Duodenal mucosa (tissue), 2 donors: ENCODE data around the gene DROSHA.

ENCODE experiments used
- H3K27ac ChIP-seq: one replicate; pipeline ENCODE4 v1.7.0; 2013; ENCODE audit warnings: low read depth, low read length
- H3K27me3 ChIP-seq, 2 donors: one replicate each; pipeline ENCODE4 v1.7.0; 2013; ENCODE audit warnings: low read length in 2 of 2, control low read depth in 1 of 2; ENCODE audit not compliant: insufficient read depth in 2 of 2, control insufficient read depth in 1 of 2
- H3K36me3 ChIP-seq, 2 donors: one replicate each; pipeline ENCODE4 v1.7.0; 2013; ENCODE audit warnings: low read length in 2 of 2, control low read depth in 1 of 2; ENCODE audit not compliant: insufficient read depth in 2 of 2, control insufficient read depth in 1 of 2
- H3K4me1 ChIP-seq, 2 donors: one replicate each; pipeline ENCODE4 v1.7.0; 2013; ENCODE audit warnings: low read length in 2 of 2, control low read depth in 1 of 2; ENCODE audit not compliant: insufficient read depth in 2 of 2, control insufficient read depth in 1 of 2
- H3K4me3 ChIP-seq, 2 donors: one replicate each; pipeline ENCODE4 v1.7.0; 2013; ENCODE audit warnings: low read length in 2 of 2, low read depth in 1 of 2
- H3K9ac ChIP-seq, 2 donors: one replicate each; pipeline ENCODE4 v1.7.0; 2013; ENCODE audit warnings: low read length in 2 of 2, low read depth in 1 of 2
- H3K9me3 ChIP-seq, 2 donors: one replicate each; pipeline ENCODE4 v1.7.0; 2013; ENCODE audit warnings: low read length in 2 of 2, control low read depth in 1 of 2; ENCODE audit not compliant: control insufficient read depth in 1 of 2

The DROSHA gene

GRCh38 chr5:31471916-31472315 is 60.0 kb downstream of the DROSHA start:
- Histone ChIP-seq H3K9me3 (no peaks in the 10 kb centered on the region), H3K27me3 (no peaks in the 10 kb centered on the region), H3K9ac (no peak overlapping the region), H3K36me3 (peaks cover 8 to 16% of the 10 kb centered on the region in 2 donors), H3K4me1 (no peaks in the 10 kb centered on the region), H3K4me3 (no peak overlapping the region), H3K27ac (no peak overlapping the region)

DNA sequence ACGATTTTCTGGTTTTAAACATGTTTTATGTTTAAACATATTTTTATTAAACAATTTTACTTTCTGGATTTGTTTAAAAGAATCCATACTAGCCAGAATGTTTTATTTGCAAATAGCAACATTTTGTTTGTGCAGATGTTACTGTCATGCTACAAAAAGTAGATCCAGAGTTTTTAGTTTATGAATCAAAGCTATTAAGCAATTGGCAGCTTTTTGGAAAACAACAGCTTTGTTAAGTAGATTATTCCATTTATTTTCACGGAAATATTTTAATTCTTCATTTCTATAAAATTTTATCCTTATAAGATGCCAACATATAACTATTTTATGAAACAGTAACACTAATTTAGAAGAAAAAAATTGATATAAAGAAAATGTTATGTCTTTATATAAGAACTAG is 60.9 kb downstream of the DROSHA start:
- peaks cover 12 to 24% of the 10 kb centered on the region in 2 donors for H3K36me3 ChIP-seq
- H3K27me3 ChIP-seq = no peaks in the 10 kb centered on the region
- no peak overlapping the region for H3K4me3 ChIP-seq
- no peak overlapping the region for H3K27ac ChIP-seq
- H3K4me1 ChIP-seq = no peaks in the 10 kb centered on the region
- no peaks in the 10 kb centered on the region for H3K9me3 ChIP-seq
- no peak overlapping the region for H3K9ac ChIP-seq

- Histone ChIP-seq H3K9me3 (no peaks in the 10 kb centered on the region), H3K9ac (no peak overlapping the region), H3K36me3 (peaks cover 16 to 29% of the 10 kb centered on the region in 2 donors), H3K4me1 (no peaks in the 10 kb centered on the region), H3K27ac (no peak overlapping the region), H3K27me3 (no peaks in the 10 kb centered on the region), H3K4me3 (no peak overlapping the region)
These were observed 61.3 kb downstream of the DROSHA start for GRCh38 chr5:31470608-31471007.

DNA sequence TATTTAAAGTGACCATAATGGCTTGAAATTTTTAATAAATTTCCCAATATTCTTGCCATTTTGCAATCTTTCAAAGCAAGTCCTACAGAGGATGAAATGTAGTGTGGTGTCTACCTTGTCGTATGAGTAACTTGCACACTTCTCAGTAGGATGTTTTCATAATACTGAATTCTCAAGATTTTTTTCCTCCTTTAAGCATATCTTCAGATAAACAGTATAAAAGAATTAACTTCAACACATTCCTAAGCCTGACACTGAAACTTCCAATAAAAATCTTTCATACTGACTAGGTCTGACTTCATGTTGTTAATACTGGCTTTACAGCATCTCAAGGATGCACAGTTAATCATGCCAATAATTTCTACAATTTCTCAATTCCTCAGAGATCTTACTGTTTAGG is 62.0 kb downstream of the DROSHA start:
- no peaks in the 10 kb centered on the region for H3K4me1 ChIP-seq
- no peak overlapping the region for H3K4me3 ChIP-seq
- H3K9ac ChIP-seq = no peak overlapping the region
- H3K9me3 ChIP-seq = no peaks in the 10 kb centered on the region
- H3K27me3 ChIP-seq = no peaks in the 10 kb centered on the region
- no peak overlapping the region for H3K27ac ChIP-seq
- H3K36me3 ChIP-seq = peaks cover 14 to 29% of the 10 kb centered on the region in 2 donors

DNA sequence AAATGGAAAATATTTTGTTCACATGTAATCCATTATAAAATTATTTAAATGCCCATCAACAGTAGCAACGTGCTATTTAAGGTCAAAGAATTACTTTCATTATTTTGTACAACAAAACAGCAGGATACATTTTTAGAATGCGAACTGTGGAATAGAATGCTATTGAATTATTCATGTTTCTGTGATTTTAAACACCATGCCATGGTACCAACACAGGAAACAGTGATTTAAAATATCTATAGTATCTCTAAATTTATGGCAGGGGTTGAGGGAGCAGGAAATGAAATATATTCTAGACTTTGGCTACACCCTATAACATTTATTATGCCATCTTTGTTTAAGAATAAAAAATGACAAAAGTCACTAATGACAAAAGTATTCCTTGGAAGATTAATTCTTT is 62.4 kb downstream of the DROSHA start:
- Histone ChIP-seq H3K9me3 (no peaks in the 10 kb centered on the region), H3K27me3 (no peaks in the 10 kb centered on the region), H3K4me1 (no peaks in the 10 kb centered on the region), H3K27ac (no peak overlapping the region), H3K36me3 (peaks cover 14 to 28% of the 10 kb centered on the region in 2 donors), H3K9ac (no peak overlapping the region), H3K4me3 (no peak overlapping the region)

- no peak overlapping the region for H3K4me3 ChIP-seq
- H3K36me3 ChIP-seq = peaks cover 33 to 49% of the 10 kb centered on the region in 2 donors
- no peak overlapping the region for H3K27ac ChIP-seq
- H3K4me1 ChIP-seq = no peaks in the 10 kb centered on the region
- H3K27me3 ChIP-seq = no peaks in the 10 kb centered on the region
- H3K9me3 ChIP-seq = no peaks in the 10 kb centered on the region
- no peak overlapping the region for H3K9ac ChIP-seq
These were observed 66.6 kb downstream of the DROSHA start for GRCh38 chr5:31465291-31465690.

- H3K27me3 ChIP-seq = no peaks in the 10 kb centered on the region
- H3K4me1 ChIP-seq = no peaks in the 10 kb centered on the region
- H3K27ac ChIP-seq = no peak overlapping the region
- H3K4me3 ChIP-seq = no peak overlapping the region
- peaks cover 37 to 56% of the 10 kb centered on the region in 2 donors for H3K36me3 ChIP-seq
- no peaks in the 10 kb centered on the region for H3K9me3 ChIP-seq
- H3K9ac ChIP-seq = no peak overlapping the region
These were observed 67.8 kb downstream of the DROSHA start for GRCh38 chr5:31464081-31464480.

DNA sequence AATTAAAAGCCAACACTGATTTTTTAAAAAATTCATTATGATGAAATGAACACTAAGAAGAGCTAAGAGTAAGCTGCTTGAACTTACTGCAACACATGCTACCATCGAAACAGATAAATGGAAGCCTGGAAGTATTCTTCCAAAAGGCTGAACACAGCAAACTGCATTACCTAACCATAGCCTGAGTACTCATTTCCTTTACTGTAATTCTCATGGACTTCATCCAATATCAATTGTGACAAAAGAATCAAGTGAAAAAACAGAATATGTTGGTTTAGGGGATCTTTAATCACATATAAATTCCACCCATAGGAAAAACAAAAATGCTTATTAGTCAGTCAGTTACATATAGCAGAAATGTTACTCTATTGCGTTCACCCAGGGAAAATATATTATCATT is 68.5 kb downstream of the DROSHA start:
- Histone ChIP-seq H3K27ac (no peak overlapping the region), H3K4me3 (no peak overlapping the region), H3K36me3 (peaks cover 37 to 60% of the 10 kb centered on the region in 2 donors), H3K4me1 (no peaks in the 10 kb centered on the region), H3K9me3 (no peaks in the 10 kb centered on the region), H3K27me3 (no peaks in the 10 kb centered on the region), H3K9ac (no peak overlapping the region)

- H3K9ac ChIP-seq = no peak overlapping the region
- peaks cover 0 to 3% of the 10 kb centered on the region in 2 donors for H3K9me3 ChIP-seq
- H3K27me3 ChIP-seq = no peaks in the 10 kb centered on the region
- no peaks in the 10 kb centered on the region for H3K4me1 ChIP-seq
- peaks cover 27 to 60% of the 10 kb centered on the region in 2 donors for H3K36me3 ChIP-seq
- no peak overlapping the region for H3K4me3 ChIP-seq
- H3K27ac ChIP-seq = no peak overlapping the region
These were observed 72.3 kb downstream of the DROSHA start for GRCh38 chr5:31459594-31459993.

DNA sequence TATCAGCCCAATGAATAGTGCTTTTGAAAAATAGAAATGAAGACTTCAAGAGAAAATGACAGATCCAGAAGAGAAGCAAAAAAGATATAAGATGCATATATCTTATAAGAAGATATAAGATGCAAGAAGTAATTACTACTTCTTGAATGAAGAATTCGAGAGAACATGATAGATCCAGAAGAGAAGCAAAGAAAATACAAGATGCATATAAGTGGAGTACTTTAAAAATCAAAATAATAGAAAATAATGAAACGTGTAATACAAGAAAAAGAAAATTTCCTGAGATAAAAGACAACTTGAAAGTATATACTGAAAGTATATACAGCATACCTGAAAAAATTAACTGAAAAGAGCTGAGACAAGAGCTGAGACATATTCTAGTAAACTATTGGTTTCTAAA is 76.7 kb downstream of the DROSHA start:
- no peaks in the 10 kb centered on the region for H3K4me1 ChIP-seq
- no peaks in the 10 kb centered on the region for H3K27me3 ChIP-seq
- no peak overlapping the region for H3K27ac ChIP-seq
- peaks cover 0 to 3% of the 10 kb centered on the region in 2 donors for H3K9me3 ChIP-seq
- no peak overlapping the region for H3K4me3 ChIP-seq
- peaks cover 12 to 39% of the 10 kb centered on the region in 2 donors for H3K36me3 ChIP-seq
- H3K9ac ChIP-seq = no peak overlapping the region

DNA sequence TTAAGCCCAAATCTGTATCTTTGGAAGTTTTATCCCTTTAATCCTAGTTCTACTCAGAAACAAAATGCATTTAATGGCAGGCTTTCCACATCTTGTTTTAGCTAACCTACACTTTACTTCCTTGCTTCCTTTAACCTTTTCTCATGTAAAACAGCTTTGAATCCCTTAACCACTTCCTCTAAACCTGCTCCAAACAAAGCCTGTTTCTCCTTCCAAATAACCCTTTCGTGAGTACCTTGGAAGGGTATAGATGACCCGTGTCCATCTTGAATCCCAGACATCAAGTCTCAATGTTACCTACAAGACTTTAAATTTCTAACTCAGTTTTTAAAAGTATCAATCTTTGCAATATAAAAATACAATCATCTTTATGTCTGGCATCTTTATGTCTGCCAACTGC is 78.4 kb downstream of the DROSHA start:
- Histone ChIP-seq H3K9me3 (peaks cover 0 to 3% of the 10 kb centered on the region in 2 donors), H3K27ac (no peak overlapping the region), H3K36me3 (peaks cover 15 to 43% of the 10 kb centered on the region in 2 donors), H3K9ac (no peak overlapping the region), H3K27me3 (no peaks in the 10 kb centered on the region), H3K4me1 (no peaks in the 10 kb centered on the region), H3K4me3 (no peak overlapping the region)
